Superior temporal gyrus (tissue), 1 donor: ENCODE data around the gene NLRP11.
A peak's percentile ranks its signal among the peaks of the same experiment; 100 is the strongest.

Experiments
- DNase-seq: peaks from one replicate; pipeline ENCODE4 v3.0.0-alpha.2; 2016; ENCODE audit errors: extremely low spot score

The NLRP11 gene

DNA sequence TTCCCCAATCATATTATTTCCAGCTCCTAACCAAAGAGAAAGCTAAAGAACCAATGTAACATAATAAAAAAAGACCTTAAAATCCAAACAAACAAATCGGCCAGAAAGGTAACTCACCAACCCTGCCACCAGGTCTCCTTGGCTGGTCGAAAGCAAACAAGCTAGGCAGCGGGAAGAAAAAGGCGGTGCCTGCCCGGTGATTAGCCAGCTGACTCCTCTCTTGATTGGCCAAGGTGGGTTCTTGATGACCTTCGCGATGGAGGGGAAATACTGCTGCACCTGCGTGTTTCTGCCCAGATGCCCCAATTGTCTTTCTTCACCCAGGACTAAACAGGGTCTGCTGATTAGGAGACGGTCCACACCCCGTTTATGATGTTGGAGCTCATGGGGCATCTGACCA, at the start of gene NLRP11:
Gene NLRP11 (minus strand): TSS at position 154 of the 400 bp plus-strand sequence. CDS start 13,825 bp downstream, outside the sequence.
- no peak for DNase-seq

DNA sequence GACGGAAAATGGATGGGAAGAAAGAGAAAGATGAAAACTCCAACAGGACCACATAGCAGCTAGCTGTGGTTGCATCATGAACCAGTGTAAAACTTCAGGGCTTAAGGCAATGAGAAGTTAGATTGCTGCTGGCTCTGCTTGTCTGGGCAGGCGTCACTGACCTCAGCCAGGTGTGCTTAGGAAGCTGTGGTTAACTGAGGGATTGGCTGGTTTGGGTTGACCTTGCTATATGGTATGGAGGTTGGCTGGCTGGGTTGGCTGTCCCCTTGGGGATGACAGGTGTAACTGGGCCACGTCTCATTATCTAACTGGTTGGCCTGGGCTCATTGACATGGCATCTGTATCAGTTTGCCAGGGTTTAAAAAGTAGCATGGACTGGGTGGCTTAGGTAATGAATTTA, 45.4 kb upstream of the NLRP11 start:
- DNase-seq = no peak

DNA sequence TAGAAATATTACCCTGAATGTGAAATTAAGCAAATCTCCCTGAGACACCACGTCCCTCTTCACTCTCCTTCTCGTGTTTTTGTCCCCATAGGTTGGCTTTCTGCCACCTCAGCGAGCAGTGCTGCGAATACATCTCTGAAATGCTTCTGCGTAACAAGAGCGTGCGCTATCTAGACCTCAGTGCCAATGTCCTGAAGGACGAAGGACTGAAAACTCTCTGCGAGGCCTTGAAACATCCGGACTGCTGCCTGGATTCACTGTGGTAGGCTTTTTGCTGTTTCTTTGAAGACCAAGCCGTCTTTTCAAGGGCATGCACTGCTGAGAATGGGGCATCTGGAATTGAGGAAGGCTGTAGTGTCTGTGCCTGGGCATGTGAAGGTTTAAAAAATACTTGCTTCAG, 38.9 kb upstream of the NLRP11 start:
- DNase-seq = no peak

GRCh38 chr19:55867101-55867500, 35.3 kb upstream of the NLRP11 start:
- no peak for DNase-seq

DNA sequence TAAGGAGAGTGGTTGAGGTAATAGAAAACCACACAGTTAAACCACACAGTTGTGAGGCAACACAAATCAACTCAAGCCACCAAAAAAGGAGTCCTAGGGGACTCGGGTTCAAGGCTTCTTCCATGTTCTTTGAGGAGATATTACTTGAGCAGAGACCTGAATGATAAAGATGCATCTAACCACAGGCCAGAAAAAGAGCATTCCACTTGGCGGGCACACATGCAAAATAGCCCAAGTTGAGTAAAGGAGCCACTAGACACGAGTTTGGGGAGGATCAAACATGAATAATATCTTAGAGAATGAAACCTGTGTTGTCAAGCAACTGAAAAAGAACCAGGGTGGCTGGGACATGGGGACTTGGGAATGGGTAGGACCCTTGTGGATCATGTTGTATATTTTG, 34.7 kb upstream of the NLRP11 start:
- DNase-seq = no peak

DNA sequence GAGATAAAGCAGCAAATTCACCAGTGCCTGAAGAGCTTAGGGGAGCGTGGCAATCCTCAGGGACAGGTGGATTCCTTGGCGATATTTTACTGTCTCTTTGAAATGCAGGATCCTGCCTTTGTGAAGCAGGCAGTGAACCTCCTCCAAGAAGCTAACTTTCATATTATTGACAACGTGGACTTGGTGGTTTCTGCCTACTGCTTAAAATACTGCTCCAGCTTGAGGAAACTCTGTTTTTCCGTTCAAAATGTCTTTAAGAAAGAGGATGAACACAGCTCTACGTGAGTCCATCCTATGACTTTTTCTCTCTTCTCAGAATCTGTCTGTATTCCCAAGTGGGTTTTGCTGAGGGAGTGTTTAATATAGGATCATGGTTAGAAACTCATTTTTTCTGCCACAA, 27.2 kb upstream of the NLRP11 start:
- no peak for DNase-seq

DNA sequence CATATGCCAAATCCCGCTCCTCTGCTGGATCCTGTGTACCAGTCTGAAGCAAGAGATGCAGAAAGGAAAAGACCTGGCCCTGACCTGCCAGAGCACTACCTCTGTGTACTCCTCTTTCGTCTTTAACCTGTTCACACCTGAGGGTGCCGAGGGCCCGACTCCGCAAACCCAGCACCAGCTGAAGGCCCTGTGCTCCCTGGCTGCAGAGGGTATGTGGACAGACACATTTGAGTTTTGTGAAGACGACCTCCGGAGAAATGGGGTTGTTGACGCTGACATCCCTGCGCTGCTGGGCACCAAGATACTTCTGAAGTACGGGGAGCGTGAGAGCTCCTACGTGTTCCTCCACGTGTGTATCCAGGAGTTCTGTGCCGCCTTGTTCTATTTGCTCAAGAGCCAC, 26.6 kb upstream of the NLRP11 start:
- no peak for DNase-seq

DNA sequence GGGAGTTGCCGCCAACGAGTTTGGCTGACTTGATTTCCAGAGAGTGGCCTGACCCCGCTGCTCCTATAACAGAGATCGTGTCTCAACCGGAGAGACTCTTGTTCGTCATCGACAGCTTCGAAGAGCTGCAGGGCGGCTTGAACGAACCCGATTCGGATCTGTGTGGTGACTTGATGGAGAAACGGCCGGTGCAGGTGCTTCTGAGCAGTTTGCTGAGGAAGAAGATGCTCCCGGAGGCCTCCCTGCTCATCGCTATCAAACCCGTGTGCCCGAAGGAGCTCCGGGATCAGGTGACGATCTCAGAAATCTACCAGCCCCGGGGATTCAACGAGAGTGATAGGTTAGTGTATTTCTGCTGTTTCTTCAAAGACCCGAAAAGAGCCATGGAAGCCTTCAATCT, 26.2 kb upstream of the NLRP11 start:
- no peak for DNase-seq

- DNase-seq = peak; percentile 8
These were observed 25.4 kb upstream of the NLRP11 start for GRCh38 chr19:55857149-55857548.

GRCh38 chr19:55855160-55855559, 23.4 kb upstream of the NLRP11 start:
- peak; percentile 9 for DNase-seq

DNA sequence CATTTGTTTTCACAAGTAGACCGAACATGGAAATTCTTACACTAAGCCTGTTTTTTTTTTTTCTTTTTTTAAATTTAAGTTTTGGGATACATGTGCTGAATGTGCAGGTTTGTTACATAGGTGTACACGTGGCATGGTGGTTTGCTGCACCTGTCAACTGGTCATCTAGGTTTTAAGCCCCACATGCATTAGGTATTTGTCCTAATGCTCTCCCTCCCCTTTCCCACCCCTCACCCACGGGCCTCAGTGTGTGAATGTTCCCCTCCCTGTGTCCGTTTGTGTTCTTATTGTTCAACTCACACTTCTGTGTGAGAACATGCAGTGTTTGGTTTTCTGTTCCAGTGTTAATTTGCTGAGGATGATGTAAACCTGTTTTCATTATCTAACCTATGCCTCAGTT, 7.1 kb upstream of the NLRP11 start:
- no peak for DNase-seq

DNA sequence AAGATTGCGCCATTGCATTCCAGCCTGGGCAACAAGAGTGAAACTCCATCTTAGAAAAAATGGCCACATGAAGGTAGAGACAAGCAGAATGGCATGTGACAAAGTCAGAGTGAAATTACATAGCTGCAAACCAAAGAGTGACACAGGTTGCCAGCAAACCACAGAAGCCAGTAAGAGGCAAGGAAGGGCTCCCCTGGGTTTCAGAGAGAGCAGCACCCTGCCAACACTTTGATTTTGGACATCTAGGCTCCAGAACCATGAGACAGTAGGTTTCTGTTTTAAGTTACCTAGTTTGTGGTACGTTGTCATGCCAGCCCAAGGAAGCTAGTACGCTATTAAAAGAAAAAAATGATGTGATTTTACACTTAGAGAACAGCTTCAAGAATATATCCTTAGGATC, 6.5 kb upstream of the NLRP11 start:
- no peak for DNase-seq

GRCh38 chr19:55836340-55836739, 4.5 kb upstream of the NLRP11 start, which contains the start of gene NLRP4:
Gene NLRP4, plus strand, starts transcription at chr19:55836540. Its CDS starts 15,541 bp downstream, at chr19:55852081.
- no peak for DNase-seq

GRCh38 chr19:55832676-55833075, 877 bp upstream of the NLRP11 start:
- DNase-seq = no peak

DNA sequence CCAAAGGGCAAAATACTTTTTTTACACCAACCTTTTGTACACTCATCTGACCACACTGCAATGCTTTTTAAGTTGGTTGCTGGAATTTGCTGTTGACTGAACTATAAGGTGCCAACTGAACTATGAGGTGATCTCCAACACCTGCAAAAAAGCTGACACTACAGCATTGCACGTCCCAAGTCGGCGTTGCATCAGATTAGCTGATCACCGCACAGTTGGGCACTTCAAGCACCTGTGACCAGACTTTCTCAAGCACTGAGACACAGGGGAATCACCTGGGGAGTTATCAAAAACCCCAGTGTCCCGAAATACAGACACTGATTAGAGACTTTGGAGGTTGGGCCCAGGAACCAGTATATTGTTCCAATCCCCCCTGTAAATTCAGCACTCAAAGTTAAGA, 1.1 kb downstream of the NLRP11 start:
- no peak for DNase-seq

- no peak for DNase-seq
These were observed 11.8 kb downstream of the NLRP11 start for GRCh38 chr19:55820037-55820436.

GRCh38 chr19:55813906-55814305, 17.9 kb downstream of the NLRP11 start:
- no peak for DNase-seq

GRCh38 chr19:55812449-55812848, 19.4 kb downstream of the NLRP11 start:
- no peak for DNase-seq

DNA sequence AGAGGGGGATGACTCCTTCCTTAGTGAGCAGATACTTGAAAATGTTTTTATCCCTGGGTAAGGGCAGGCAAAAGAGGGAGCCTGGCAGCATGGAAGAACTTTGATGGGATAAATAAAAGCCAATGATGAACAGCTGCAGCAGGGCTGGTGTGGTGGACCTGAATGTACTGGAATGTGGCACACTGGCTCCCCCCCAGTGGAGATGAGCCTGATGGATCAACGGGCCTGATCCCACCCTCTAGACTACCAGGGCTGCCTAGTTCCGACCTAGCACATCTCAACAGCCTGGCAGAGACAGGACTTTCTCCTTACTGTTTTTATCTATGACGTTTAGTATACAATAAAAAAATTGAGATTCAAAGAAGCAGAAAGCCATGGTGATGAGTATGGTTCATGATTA, 20.5 kb downstream of the NLRP11 start:
- DNase-seq = no peak

GRCh38 chr19:55809381-55810058, 22.3 kb downstream of the NLRP11 start:
- no peak for DNase-seq

DNA sequence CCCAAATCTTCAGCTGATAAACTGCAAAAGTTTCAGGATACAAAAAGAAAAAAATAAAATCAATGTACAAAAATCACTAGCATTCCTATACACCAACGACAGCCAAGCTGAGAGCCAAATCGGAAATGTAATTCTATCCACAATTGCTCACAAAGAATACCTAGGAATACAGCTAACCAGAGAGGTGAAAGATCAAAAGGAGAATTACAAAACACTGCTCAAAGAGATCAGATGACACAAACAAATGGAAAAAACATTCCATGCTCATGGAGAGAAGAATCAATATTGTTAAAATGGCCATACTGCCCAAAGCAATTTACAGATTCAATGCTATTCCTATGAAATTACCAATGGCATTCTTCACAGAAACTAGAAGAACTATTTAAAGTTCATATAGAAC, 29.5 kb downstream of the NLRP11 start:
- no peak for DNase-seq

DNA sequence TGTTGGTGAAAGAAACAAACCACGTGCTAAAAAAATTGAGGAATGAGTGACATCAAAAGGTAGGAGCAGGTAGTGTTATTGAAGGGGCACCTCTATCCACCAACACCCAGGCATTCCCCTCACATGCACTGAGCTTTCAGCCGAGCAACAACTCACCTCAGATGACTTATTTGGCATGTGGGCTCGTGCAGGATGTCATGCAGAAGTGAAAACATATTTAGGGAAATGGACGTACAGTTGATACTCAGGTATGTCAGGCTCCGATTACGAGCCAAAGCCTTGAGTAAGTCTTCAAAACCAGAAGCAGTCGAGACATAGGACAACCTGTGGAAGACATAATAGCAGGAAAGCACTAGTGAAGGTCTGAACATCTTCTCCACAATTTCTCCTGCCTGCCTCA, 30.4 kb downstream of the NLRP11 start:
- DNase-seq = no peak

- no peak for DNase-seq
These were observed 36.8 kb downstream of the NLRP11 start for GRCh38 chr19:55795021-55795420.

DNA sequence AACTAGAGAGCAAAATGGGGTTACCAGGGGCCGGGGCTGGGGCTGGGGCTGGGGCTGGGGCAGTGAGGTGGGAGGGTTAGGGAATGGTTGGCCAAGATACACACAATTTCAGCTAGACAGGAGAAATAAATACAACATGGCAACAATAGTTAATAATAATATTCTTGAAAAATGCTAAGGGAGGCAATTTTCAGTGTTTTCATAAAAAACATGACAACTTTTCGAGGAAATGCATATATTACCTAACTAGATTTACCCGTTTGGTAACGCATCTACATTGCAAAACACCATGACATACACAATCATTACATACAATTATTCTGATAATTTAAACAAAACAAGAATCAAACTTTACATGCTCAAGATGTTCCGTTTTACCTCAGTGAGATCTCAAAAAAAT, 50.7 kb downstream of the NLRP11 start:
- DNase-seq = no peak
